Measurements from ENCODE around the gene GJC1. TPM values are rescaled to one million over a fixed set of nuclear protein-coding genes. Genes with fewer than 3 reads are reported as not detected.
A peak's percentile ranks its signal among the peaks of the same experiment; 100 is the strongest.

Gene GJC1
- total RNA-seq, 1 donor from 2014 or later = 75.2 TPM

- H3K4me1 Mint-ChIP-seq (ENCODE audit: low read depth) = no peaks in the 10 kb centered on the region
- H3K27ac Mint-ChIP-seq = no peak overlapping the region
- no peak overlapping the region for H3K4me3 Mint-ChIP-seq (ENCODE audit: low read depth)
- H3K27me3 Mint-ChIP-seq = peaks cover 6% of the 10 kb centered on the region
- TF ChIP-seq CTCF (IDR thresholded peaks at IDR 0.05; ENCODE audit: unreplicated experiment) = no peak
- DNase-seq (ENCODE audit: low spot score, unreplicated experiment) = no peak
- H3K36me3 Mint-ChIP-seq (ENCODE audit: insufficient read depth) = no peaks in the 10 kb centered on the region
- H3K9me3 Mint-ChIP-seq (ENCODE audit: low read depth) = no peaks in the 10 kb centered on the region
Observed at GRCh38 chr17:44837196-44837595, 7.1 kb upstream of the GJC1 start.

- peaks cover 11% of the 10 kb centered on the region for H3K4me1 Mint-ChIP-seq (ENCODE audit: low read depth)
- no peak overlapping the region for H3K27ac Mint-ChIP-seq
- peak; percentile 25 for TF ChIP-seq CTCF (IDR thresholded peaks at IDR 0.05; ENCODE audit: unreplicated experiment)
- no peaks in the 10 kb centered on the region for H3K36me3 Mint-ChIP-seq (ENCODE audit: insufficient read depth)
- H3K27me3 Mint-ChIP-seq = peaks cover 6% of the 10 kb centered on the region
- no peak overlapping the region for H3K4me3 Mint-ChIP-seq (ENCODE audit: low read depth)
- H3K9me3 Mint-ChIP-seq (ENCODE audit: low read depth) = no peaks in the 10 kb centered on the region
- no peak for DNase-seq (ENCODE audit: low spot score, unreplicated experiment)
Observed at GRCh38 chr17:44832805-44833204, 2.7 kb upstream of the GJC1 start.

- H3K27me3 Mint-ChIP-seq = peaks cover 6% of the 10 kb centered on the region
- DNase-seq (ENCODE audit: low spot score, unreplicated experiment) = no peak
- H3K36me3 Mint-ChIP-seq (ENCODE audit: insufficient read depth) = no peaks in the 10 kb centered on the region
- no peaks in the 10 kb centered on the region for H3K9me3 Mint-ChIP-seq (ENCODE audit: low read depth)
- peak overlapping the region; percentile 49 for H3K4me3 Mint-ChIP-seq (ENCODE audit: low read depth)
- H3K27ac Mint-ChIP-seq = no peak overlapping the region
- H3K4me1 Mint-ChIP-seq (ENCODE audit: low read depth) = peaks cover 15% of the 10 kb centered on the region
- no peak for TF ChIP-seq CTCF (IDR thresholded peaks at IDR 0.05; ENCODE audit: unreplicated experiment)
Observed at GRCh38 chr17:44831371-44831770, 1.3 kb upstream of the GJC1 start.

GRCh38 chr17:44830359-44831288, 537 bp upstream of the GJC1 start:
- no peaks in the 10 kb centered on the region for H3K9me3 Mint-ChIP-seq (ENCODE audit: low read depth)
- no peaks in the 10 kb centered on the region for H3K36me3 Mint-ChIP-seq (ENCODE audit: insufficient read depth)
- peaks cover 6% of the 10 kb centered on the region for H3K27me3 Mint-ChIP-seq
- H3K27ac Mint-ChIP-seq = peak overlapping the region; percentile 92
- H3K4me1 Mint-ChIP-seq (ENCODE audit: low read depth) = peaks cover 15% of the 10 kb centered on the region
- no peak for DNase-seq (ENCODE audit: low spot score, unreplicated experiment)
- no peak for TF ChIP-seq CTCF (IDR thresholded peaks at IDR 0.05; ENCODE audit: unreplicated experiment)
- H3K4me3 Mint-ChIP-seq (ENCODE audit: low read depth) = peak overlapping the region; percentile 86

GRCh38 chr17:44828919-44829522, 1.1 kb downstream of the GJC1 start:
- DNase-seq (ENCODE audit: low spot score, unreplicated experiment) = no peak
- Mint-ChIP-seq H3K27me3 (peaks cover 6% of the 10 kb centered on the region), H3K9me3 (ENCODE audit: low read depth) (no peaks in the 10 kb centered on the region), H3K4me3 (ENCODE audit: low read depth) (peak overlapping the region; percentile 94), H3K4me1 (ENCODE audit: low read depth) (peaks cover 15% of the 10 kb centered on the region), H3K27ac (peak overlapping the region; percentile 96), H3K36me3 (ENCODE audit: insufficient read depth) (no peaks in the 10 kb centered on the region)
- TF ChIP-seq CTCF (IDR thresholded peaks at IDR 0.05; ENCODE audit: unreplicated experiment) = no peak

Measured in progenitor cell of endocrine pancreas (in vitro differentiated cells).